ENCODE results near the gene SLC38A11. TPM values are rescaled to one million over a fixed set of nuclear protein-coding genes. Genes with fewer than 3 reads are reported as not detected.

Gene SLC38A11
- total and polyA plus RNA-seq, 2 of the 13 experiments (the other 11 are each of a cell fraction or from before 2014, with no cell fraction given) = 14.0 to 14.3 TPM

DNA sequence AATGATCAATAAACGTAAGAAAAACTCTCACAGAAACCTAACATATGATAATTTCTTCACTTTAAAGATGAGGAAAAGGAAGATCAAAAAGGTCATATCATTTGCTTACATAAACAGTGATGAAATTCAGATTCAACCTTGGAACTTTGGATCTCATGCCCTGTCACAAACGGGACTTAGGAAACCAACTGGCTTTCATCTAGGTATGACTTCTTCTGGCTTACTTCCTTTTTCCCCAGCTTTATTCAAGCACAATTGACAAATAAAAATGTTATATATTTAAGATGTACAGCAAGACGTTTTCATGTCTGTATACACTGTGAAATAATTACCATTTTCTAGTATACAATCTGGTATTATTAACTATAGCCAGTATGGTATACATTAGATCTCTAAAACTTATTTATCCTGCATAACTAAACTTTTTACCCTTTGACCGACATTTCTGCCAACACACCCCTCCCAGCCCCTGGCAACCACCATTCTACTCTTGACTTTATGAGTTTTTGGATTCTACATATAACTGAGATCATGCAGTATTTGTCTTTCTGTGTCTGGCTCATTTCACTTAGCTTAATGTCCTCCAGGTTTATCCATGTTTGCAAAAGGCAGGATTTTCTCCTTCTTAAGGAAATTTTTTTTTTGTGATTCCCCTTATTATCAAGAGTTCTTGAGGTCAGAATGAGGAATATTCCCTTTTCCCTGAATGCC lies 67.7 kb downstream of the SLC38A11 start (continued):
- no peak for TF ChIP-seq AKNA (CRISPR knock-in tag; IDR thresholded peaks at IDR 0.05; ENCODE audit: borderline replicate concordance)
- no peak for TF ChIP-seq HOXA9 (CRISPR knock-in tag; IDR thresholded peaks at IDR 0.05; ENCODE audit: borderline replicate concordance)
- TF ChIP-seq NFKB2 (CRISPR knock-in tag; IDR thresholded peaks at IDR 0.05; ENCODE audit: borderline replicate concordance) = no peak
- no peak for TF ChIP-seq EZH2 (conservative IDR thresholded peaks at IDR 0.05; ENCODE audit: low read depth, low read length)
- no peak for TF ChIP-seq MYC (CRISPR knock-in tag; IDR thresholded peaks at IDR 0.05; ENCODE audit: borderline replicate concordance)
- TF ChIP-seq ZNF761 (CRISPR knock-in tag; conservative IDR thresholded peaks at IDR 0.05) = no peak
- TF ChIP-seq ZNF276 (CRISPR knock-in tag; IDR thresholded peaks at IDR 0.05; ENCODE audit: low read depth) = no peak
- TF ChIP-seq E2F2 (CRISPR knock-in tag; IDR thresholded peaks at IDR 0.05; ENCODE audit: borderline replicate concordance) = no peak
- peak; percentile 88 for TF ChIP-seq MIXL1 (CRISPR knock-in tag; IDR thresholded peaks at IDR 0.05)
- peak; percentile 90; the same call in 1 of the 2 replicates for TF ChIP-seq MED13 (CRISPR knock-in tag; IDR thresholded peaks at IDR 0.05)
- no peak for TF ChIP-seq ZNF678 (CRISPR knock-in tag; IDR thresholded peaks at IDR 0.05)
- no peak for TF ChIP-seq ZFAT (CRISPR knock-in tag; conservative IDR thresholded peaks at IDR 0.05)
- TF ChIP-seq KMT2A (CRISPR knock-in tag; IDR thresholded peaks at IDR 0.05) = peak; percentile 31; the same call in 1 of the 2 replicates
- no peak for TF ChIP-seq ZC3H4 (CRISPR knock-in tag; IDR thresholded peaks at IDR 0.05; ENCODE audit: borderline replicate concordance)
- TF ChIP-seq REL (CRISPR knock-in tag; conservative IDR thresholded peaks at IDR 0.05) = no peak
- no peak for TF ChIP-seq TEAD2 (CRISPR knock-in tag; IDR thresholded peaks at IDR 0.05)
- no peak for TF ChIP-seq ZNF17 (CRISPR knock-in tag; IDR thresholded peaks at IDR 0.05)
- no peak for TF ChIP-seq GMEB2 (CRISPR knock-in tag; IDR thresholded peaks at IDR 0.05; ENCODE audit: low read depth)
- TF ChIP-seq KLF12 (CRISPR knock-in tag; IDR thresholded peaks at IDR 0.05; ENCODE audit: borderline replicate concordance) = no peak
- TF ChIP-seq ZMYM4 (CRISPR knock-in tag; IDR thresholded peaks at IDR 0.05) = peak; percentile 89
- TF ChIP-seq ZNF350 (CRISPR knock-in tag; IDR thresholded peaks at IDR 0.05; ENCODE audit: borderline replicate concordance, low read depth) = no peak
- TF ChIP-seq ADNP (CRISPR knock-in tag; IDR thresholded peaks at IDR 0.05) = no peak

Data from HepG2 (cell line).